Keratinocyte (primary cell): Measurements from ENCODE around the gene ABCC10. TPM values are rescaled to one million over a fixed set of nuclear protein-coding genes. Genes with fewer than 3 reads are reported as not detected.

Experiments
- DNase-seq: peaks from one replicate; pipeline ENCODE4 v3.0.0-alpha.2; 2011; ENCODE audit warnings: low read depth, missing footprints, low spot score
- FAIRE-seq: peaks from 2 replicates; lab custom pipeline; 2011; peaks lifted over from hg19 to GRCh38; lab: Jason Lieb, UNC
- H2AFZ ChIP-seq: 2 replicates; pipeline ENCODE4 v1.6.0; 2012; ENCODE audit warnings: low read length, control low read depth, inconsistent platforms; ENCODE audit not compliant: control insufficient read depth
- H3K27ac ChIP-seq: 2 replicates; pipeline ENCODE4 v1.5.1; 2011; ENCODE audit warnings: low read length; ENCODE audit not compliant: control insufficient read depth, insufficient read depth
- H3K27me3 ChIP-seq: 3 replicates; pipeline ENCODE4 v1.6.0; 2011; ENCODE audit warnings: low read length; ENCODE audit not compliant: control insufficient read depth, insufficient read depth; ENCODE audit errors: extremely low read depth
- H3K36me3 ChIP-seq, 2 experiments: 2 replicates in 1 of 2; 3 replicates in 1 of 2; pipeline ENCODE4 v1.5.1; 2011; ENCODE audit warnings: low read length in 2 of 2, mild to moderate bottlenecking in 1 of 2; ENCODE audit not compliant: control insufficient read depth in 2 of 2, insufficient read depth in 2 of 2; ENCODE audit errors: extremely low read depth in 1 of 2
- H3K4me1 ChIP-seq: 3 replicates; pipeline ENCODE4 v1.5.1; 2011; ENCODE audit warnings: low read length; ENCODE audit not compliant: control insufficient read depth, insufficient read depth; ENCODE audit errors: extremely low read depth
- H3K4me2 ChIP-seq: 3 replicates; pipeline ENCODE4 v1.6.0; 2011; ENCODE audit warnings: low read depth, low read length; ENCODE audit not compliant: control insufficient read depth, insufficient read depth; ENCODE audit errors: extremely low read depth
- H3K4me3 ChIP-seq, 3 experiments: fragments of 200-600 bp in 1 of 3; sonication (generic) in 1 of 3; 2 replicates in 2 of 3; 3 replicates in 1 of 3; pipeline ENCODE4 v1.5.1; 2011 to 2016; ENCODE audit warnings: low read length in 3 of 3, mild to moderate bottlenecking in 3 of 3, control low read depth in 2 of 3, inconsistent platforms in 1 of 3, low read depth in 1 of 3, mixed read lengths in 1 of 3, mixed run types in 1 of 3, moderate library complexity in 1 of 3; ENCODE audit not compliant: control insufficient read depth in 2 of 3, insufficient read depth in 2 of 3; ENCODE audit errors: extremely low read depth in 1 of 3
- H3K79me2 ChIP-seq: 2 replicates; pipeline ENCODE4 v1.6.0; 2012; ENCODE audit warnings: low read length; ENCODE audit not compliant: control insufficient read depth, insufficient read depth
- H3K9ac ChIP-seq: 3 replicates; pipeline ENCODE4 v1.6.0; 2011; ENCODE audit warnings: low read length; ENCODE audit not compliant: control insufficient read depth, insufficient read depth; ENCODE audit errors: extremely low read depth
- H3K9me1 ChIP-seq: 3 replicates; pipeline ENCODE4 v1.6.0; 2011; ENCODE audit warnings: low read length; ENCODE audit not compliant: control insufficient read depth, insufficient read depth; ENCODE audit errors: extremely low read depth
- H3K9me3 ChIP-seq: 2 replicates; pipeline ENCODE4 v1.5.1; 2012; ENCODE audit warnings: low read depth, low read length; ENCODE audit not compliant: control insufficient read depth
- H4K20me1 ChIP-seq: 3 replicates; pipeline ENCODE4 v1.6.0; 2011; ENCODE audit warnings: low read length; ENCODE audit not compliant: control insufficient read depth, insufficient read depth; ENCODE audit errors: extremely low read depth
- CTCF ChIP-seq, 3 experiments: IDR thresholded peaks in 1 of 3; conservative IDR thresholded peaks in 1 of 3; optimal IDR thresholded peaks in 1 of 3; 2 replicates in 2 of 3; 3 replicates in 1 of 3; pipeline versions ENCODE3 to v1.5.1; 2011; ENCODE audit warnings: low read length in 3 of 3, mild to moderate bottlenecking in 3 of 3, moderate library complexity in 2 of 3, control low read depth in 1 of 3, inconsistent platforms in 1 of 3; ENCODE audit not compliant: insufficient read depth in 2 of 3; ENCODE audit errors: extremely low read depth in 1 of 3
- EZH2 ChIP-seq: IDR thresholded peaks from one replicate; pipeline ENCODE4 v1.6.1; 2012; ENCODE audit warnings: inconsistent platforms, mild to moderate bottlenecking, low read length, moderate library complexity
- dilution Hi-C: fragments of 300-500 bp; cut with MboI; formaldehyde crosslinking; loops from one replicate; pipeline ENCODE4 v1.7.0; 2020; ENCODE audit warnings: low sequenced_read_pairs; ENCODE audit not compliant: extremely low pct_ligation_motif_present
- polyA plus RNA-seq, 5 experiments: library from polyadenylated mRNA; depleted of rRNA in 3 of 5; stranded (reverse) in 3 of 5; stranded (forward) in 1 of 5; unstranded in 1 of 5; fragments of >200 nt; gene quantifications; 1 replicate in 1 of 5; 2 replicates in 3 of 5; 3 replicates in 1 of 5; pipeline versions ENCODE4 v1.2.1 to v1.2.3, GENCODE V29; 2011 to 2012; ENCODE audit warnings: missing spikeins in 2 of 5, low read depth in 1 of 5, low replicate concordance in 1 of 5

ABCC10 gene
- polyA plus RNA-seq, 1 donor (not counting 4 experiments of a cell fraction or from before 2014, with no cell fraction given), result 17.9 TPM

- Histone ChIP-seq H3K9me1 (no peaks in the 10 kb centered on the region), H4K20me1 (no peaks in the 10 kb centered on the region), H3K27ac (no peak overlapping the region), H3K79me2 (no peaks in the 10 kb centered on the region), H3K4me2 (no peak overlapping the region), H2AFZ (no peak overlapping the region), H3K4me1 (peaks cover 13% of the 10 kb centered on the region), H3K9ac (no peak overlapping the region), H3K36me3 (peaks cover 42 to 53% of the 10 kb centered on the region in 2 experiments), H3K27me3 (no peaks in the 10 kb centered on the region), H3K4me3 (no peak overlapping the region), H3K9me3 (no peaks in the 10 kb centered on the region)
- dilution Hi-C loops, result no loop called here
- no peak for FAIRE-seq
- DNase-seq, result no peak
- TF ChIP-seq CTCF (optimal IDR thresholded peaks at IDR 0.05 in 1 of 3, IDR thresholded peaks at IDR 0.05 in 1 of 3, conservative IDR thresholded peaks at IDR 0.05 in 1 of 3; ENCODE audit: extremely low read depth in 1 of 3, insufficient read depth in 2 of 3, low read length in 3 of 3) (no peak), EZH2 (no peak)
Measured at GRCh38 chr6:43447604-43448003, 20.3 kb downstream of the ABCC10 start.

- Histone ChIP-seq H3K4me2 (no peak overlapping the region), H2AFZ (no peak overlapping the region), H3K27me3 (no peaks in the 10 kb centered on the region), H3K9me3 (no peaks in the 10 kb centered on the region), H3K27ac (no peak overlapping the region), H3K9me1 (no peaks in the 10 kb centered on the region), H3K9ac (no peak overlapping the region), H3K4me3 (no peak overlapping the region), H3K79me2 (peaks cover 2% of the 10 kb centered on the region), H3K36me3 (peaks cover 42 to 50% of the 10 kb centered on the region in 2 experiments), H4K20me1 (no peaks in the 10 kb centered on the region), H3K4me1 (peaks cover 18% of the 10 kb centered on the region)
- no peak for FAIRE-seq
- dilution Hi-C loops, result no loop called here
- DNase-seq, result no peak
- TF ChIP-seq EZH2, result no peak
- TF ChIP-seq CTCF (optimal IDR thresholded peaks at IDR 0.05 in 1 of 3, IDR thresholded peaks at IDR 0.05 in 1 of 3, conservative IDR thresholded peaks at IDR 0.05 in 1 of 3; ENCODE audit: extremely low read depth in 1 of 3, insufficient read depth in 2 of 3, low read length in 3 of 3), result no peak
Measured at GRCh38 chr6:43448916-43449315, 21.6 kb downstream of the ABCC10 start.
